NCI-H748 (cell line): ENCODE measurements around the gene DNLZ.
"Not testable (repeated sequence)": the region's sequence is repeated elsewhere in the genome, so short reads cannot be mapped to it uniquely, and the experiment has no call there.

Experiments used
- DNase-seq: peaks from one replicate; lab custom pipeline; 2025; ENCODE audit not compliant: unreplicated experiment; lab: John Stamatoyannopoulos, UW

DNLZ gene

GRCh38 chr9:136320972-136321371 lies 42.6 kb downstream of the DNLZ start:
- not testable (repeated sequence) for DNase-seq

GRCh38 chr9:136319955-136320354 lies 43.6 kb downstream of the DNLZ start:
- DNase-seq, result not testable (repeated sequence)

GRCh38 chr9:136319244-136319643 lies 44.3 kb downstream of the DNLZ start:
- DNase-seq, result not testable (repeated sequence)

- DNase-seq, result no peak
These were observed 44.7 kb downstream of the DNLZ start for GRCh38 chr9:136318776-136319241.

- DNase-seq, result no peak
These were observed 45.3 kb downstream of the DNLZ start for GRCh38 chr9:136318111-136318775.

GRCh38 chr9:136317695-136318094 lies 45.8 kb downstream of the DNLZ start:
- DNase-seq, result no peak

GRCh38 chr9:136316896-136317676 lies 46.5 kb downstream of the DNLZ start:
- no peak for DNase-seq

- DNase-seq, result no peak
These were observed 47.2 kb downstream of the DNLZ start for GRCh38 chr9:136316271-136316751.

GRCh38 chr9:136314944-136315343 lies 48.6 kb downstream of the DNLZ start:
- no peak for DNase-seq

GRCh38 chr9:136314056-136314416 lies 49.5 kb downstream of the DNLZ start:
- no peak for DNase-seq

- DNase-seq, result no peak
These were observed 50.2 kb downstream of the DNLZ start for GRCh38 chr9:136313111-136314055.

GRCh38 chr9:136312436-136312835 lies 51.1 kb downstream of the DNLZ start:
- DNase-seq, result peak; percentile 44

- no peak for DNase-seq
These were observed 51.6 kb downstream of the DNLZ start for GRCh38 chr9:136312009-136312375.

- peak; percentile 88 for DNase-seq
These were observed 52.2 kb downstream of the DNLZ start for GRCh38 chr9:136311051-136312008.

GRCh38 chr9:136310273-136311030 lies 53.1 kb downstream of the DNLZ start:
- DNase-seq, result no peak

GRCh38 chr9:136309806-136310220 lies 53.7 kb downstream of the DNLZ start:
- DNase-seq, result no peak
